GM12878 (cell line): ENCODE measurements around the gene SLC38A1. TPM values are rescaled to one million over a fixed set of nuclear protein-coding genes. Genes with fewer than 3 reads are reported as not detected.

Experiments used
- ATAC-seq: fragments of 200-7000 bp; cut with Tn5 transposase; 3 replicates; pipeline ENCODE4 v1.9.1; 2020; ENCODE audit warnings: mild to moderate bottlenecking, moderate library complexity
- BruUV-seq: library from RNA; stranded (reverse); fragments of 400-500 nt; replicated peaks from 2 replicates; lab custom pipeline; 2021; lab: Mats Ljungman, UMichigan
- CTCF ChIA-PET: fragments of 300-600 bp; sonication (Branson Sonifier 250); formaldehyde crosslinking; extraction: SDS; loops from one replicate; lab custom pipeline; 2021; ENCODE audit warnings: inconsistent platforms; lab: Yijun Ruan, JAX
- POLR2A ChIA-PET: fragments of 350-600 bp; formaldehyde crosslinking; extraction: SDS; loops from one replicate; lab custom pipeline; 2021; ENCODE audit warnings: inconsistent platforms; lab: Charles Lee
- RAD21 ChIA-PET: fragments of 300-600 bp; sonication (Branson Sonifier 250); formaldehyde crosslinking; loops from one replicate; lab custom pipeline; 2023; ENCODE audit warnings: antibody characterized with exemption; ENCODE audit not compliant: unreplicated experiment; lab: Charles Lee
- SMC1A ChIA-PET: fragments of 300-600 bp; sonication (Branson Sonifier 250); formaldehyde crosslinking; loops from one replicate; lab custom pipeline; 2023; ENCODE audit not compliant: unreplicated experiment, uncharacterized antibody; lab: Charles Lee
- DNase-seq: peaks from one replicate; pipeline ENCODE4 v3.0.0-alpha.2; 2011; ENCODE audit warnings: low read depth, low spot score
- FAIRE-seq: peaks from 3 replicates; lab custom pipeline; 2011; peaks lifted over from hg19 to GRCh38; lab: Jason Lieb, UNC
- H2AFZ ChIP-seq: 2 replicates; pipeline ENCODE4 v1.6.0; 2011; ENCODE audit warnings: low read depth, low read length, control low read depth; ENCODE audit not compliant: control insufficient read depth
- H3K27ac ChIP-seq: 2 replicates; pipeline ENCODE4 v1.5.1; 2011; ENCODE audit warnings: control low read depth; ENCODE audit not compliant: control insufficient read depth, insufficient read depth
- H3K27me3 ChIP-seq, 2 experiments: replicated peaks in 1 of 2; 2 replicates each; pipeline versions ENCODE4 v1.6.0 to v1.6.1; 2011; ENCODE audit warnings: low read length in 1 of 2; ENCODE audit not compliant: control insufficient read depth in 2 of 2, insufficient read depth in 2 of 2
- H3K36me3 ChIP-seq, 2 experiments: 2 replicates each; pipeline ENCODE4 v1.5.1; 2011; ENCODE audit warnings: low read length in 1 of 2; ENCODE audit not compliant: control insufficient read depth in 2 of 2, insufficient read depth in 2 of 2
- H3K4me1 ChIP-seq: 2 replicates; pipeline ENCODE4 v1.6.1; 2011; ENCODE audit warnings: mild to moderate bottlenecking, low read length, moderate library complexity, mixed read lengths; ENCODE audit not compliant: control insufficient read depth, insufficient read depth
- H3K4me2 ChIP-seq: 2 replicates; pipeline ENCODE4 v1.6.0; 2011; ENCODE audit warnings: control low read depth; ENCODE audit not compliant: control insufficient read depth, insufficient read depth
- H3K4me3 ChIP-seq: fragments of 200-600 bp; sonication (generic); 2 replicates; pipeline ENCODE4 v1.5.1; 2016
- H3K79me2 ChIP-seq: 2 replicates; pipeline ENCODE4 v1.6.0; 2011; ENCODE audit warnings: low read length; ENCODE audit not compliant: control insufficient read depth, insufficient read depth
- H3K9ac ChIP-seq: 2 replicates; pipeline ENCODE4 v1.8.0; 2011; ENCODE audit warnings: low read length, control low read depth, mixed read lengths; ENCODE audit not compliant: control insufficient read depth, insufficient read depth
- H3K9me3 ChIP-seq: replicated peaks from 3 replicates; pipeline ENCODE4 v1.5.1; 2011; ENCODE audit warnings: mild to moderate bottlenecking, low read length; ENCODE audit not compliant: control insufficient read depth, insufficient read depth
- H4K20me1 ChIP-seq: 2 replicates; pipeline ENCODE4 v1.6.0; 2011; ENCODE audit not compliant: control insufficient read depth, insufficient read depth
- BHLHE40 ChIP-seq, 2 experiments: fragments of 450-650 bp in 1 of 2; IDR thresholded peaks; 2 replicates each; pipeline ENCODE4 v1.6.1; 2011 to 2017; ENCODE audit warnings: low read depth in 2 of 2, borderline replicate concordance in 1 of 2, improper control_type of control experiment in 1 of 2, low read length in 1 of 2, mild to moderate bottlenecking in 1 of 2
- BRCA1 ChIP-seq: IDR thresholded peaks from 2 replicates; pipeline ENCODE4 v1.6.1; 2011; ENCODE audit warnings: low read depth, low read length, improper control_type of control experiment
- CBX3 ChIP-seq: fragments of 200-600 bp; sonication (generic); IDR thresholded peaks from 2 replicates; pipeline ENCODE4 v1.6.1; 2016; ENCODE audit warnings: low read depth, borderline replicate concordance
- CHD1 ChIP-seq: IDR thresholded peaks from 2 replicates; pipeline ENCODE4 v1.6.1; 2012; ENCODE audit warnings: low read depth, low read length, improper control_type of control experiment
- FOXK2 ChIP-seq: fragments of 450-650 bp; IDR thresholded peaks from 2 replicates; pipeline ENCODE4 v1.6.1; 2017; ENCODE audit warnings: mild to moderate bottlenecking, moderate library complexity
- MYC ChIP-seq: IDR thresholded peaks from 2 replicates; pipeline ENCODE4 v1.6.1; 2011; ENCODE audit warnings: mild to moderate bottlenecking, low read length, moderate library complexity, inconsistent platforms; ENCODE audit not compliant: insufficient read depth, insufficient replicate concordance, insufficient read length, severe bottlenecking
- NFYB ChIP-seq: IDR thresholded peaks from 2 replicates; pipeline ENCODE4 v1.6.1; 2011; ENCODE audit warnings: low read depth, mild to moderate bottlenecking, low read length, improper control_type of control experiment, moderate library complexity; ENCODE audit not compliant: insufficient read depth
- PAX5 ChIP-seq: IDR thresholded peaks from 2 replicates; pipeline ENCODE4 v1.6.1; 2011; ENCODE audit warnings: low read depth, low read length, borderline replicate concordance
- POLR2A ChIP-seq: IDR thresholded peaks from 2 replicates; pipeline ENCODE4 v1.6.1; 2011; ENCODE audit warnings: low read depth, mild to moderate bottlenecking, low read length
- RAD51 ChIP-seq: fragments of 450-650 bp; IDR thresholded peaks from 2 replicates; pipeline ENCODE4 v1.6.1; 2016; ENCODE audit warnings: moderate library complexity, mild to moderate bottlenecking, inconsistent platforms
- SUZ12 ChIP-seq: fragments of 200-600 bp; sonication (generic); IDR thresholded peaks from one replicate; pipeline ENCODE4 v1.6.1; 2018; ENCODE audit warnings: antibody characterized with exemption, mild to moderate bottlenecking; ENCODE audit not compliant: unreplicated experiment
- TARDBP ChIP-seq: IDR thresholded peaks from 2 replicates; pipeline ENCODE4 v1.6.1; 2016; ENCODE audit warnings: borderline replicate concordance
- TCF7 ChIP-seq: IDR thresholded peaks from 2 replicates; pipeline ENCODE4 v1.6.1; 2014; ENCODE audit warnings: antibody characterized with exemption, borderline replicate concordance
- WGBS: methylation state at CpG from one replicate; pipeline ENCODE4 v1.1.6; 2016; ENCODE audit warnings: low lambda C conversion rate; ENCODE audit not compliant: insufficient replicate concordance, insufficient coverage; ENCODE audit errors: missing lambda C conversion rate; 5-methylcytosine and 5-hydroxymethylcytosine counted together
- in situ Hi-C: fragments of 300-500 bp; cut with MboI; formaldehyde crosslinking; loops from 9 replicates; pipeline ENCODE4 v1.14.3; 2018; ENCODE audit warnings: mixed read lengths
- intact Hi-C: fragments of 100-400 bp; cut with micrococcal nuclease; formaldehyde crosslinking; loops from one replicate; pipeline ENCODE4 v1.14.2; 2022; ENCODE audit not compliant: unreplicated experiment
- polyA plus RNA-seq, 11 experiments: library from polyadenylated mRNA; depleted of rRNA in 4 of 11; unstranded in 6 of 11; stranded (reverse) in 5 of 11; fragments of >200 nt; fragmentation: Nextera tagmentation in 4 of 11; fragmentation: Illumina TruSeq in 1 of 11; extraction: Ambion mirVana in 4 of 11; extraction: Trizol in 1 of 11; gene quantifications; 1 replicate in 1 of 11; 2 replicates in 10 of 11; pipeline versions ENCODE4 v1.2.1 to v1.2.3, GENCODE V29; 2011 to 2016; ENCODE audit warnings: inconsistent platforms in 2 of 11, missing spikeins in 2 of 11, low read depth in 1 of 11
- total RNA-seq, 4 experiments: library from RNA; depleted of rRNA in 3 of 4; stranded (reverse); fragments of >200 nt in 3 of 4; fragmentation: Illumina TruSeq in 1 of 4; extraction: Trizol in 1 of 4; gene quantifications; 2 replicates each; pipeline versions ENCODE4 v1.2.1 to v1.2.3, GENCODE V29; 2013 to 2021

SLC38A1 gene
- total and polyA plus RNA-seq, 10 of the 15 experiments (the other 5 are each of a cell fraction or from before 2014, with no cell fraction given), result 38.1 to 191 (median 144) TPM

- H3K36me3 ChIP-seq, result no peaks in the 10 kb centered on the region
- H3K9me3 ChIP-seq, result no peaks in the 10 kb centered on the region
- DNase-seq, result no peak
- SMC1A ChIA-PET, result interaction anchor here (4.3 kb wide), 1 partner anchor 144 kb away, joined by 42 read pairs; no protein-coding TSS in a partner anchor
- CTCF ChIA-PET, result interaction anchor here (0.8 to 6.5 kb wide), 4 partner anchors 14 to 174 kb away, joined by 3 to 102 read pairs (median 4); no protein-coding TSS in a partner anchor
- no peaks in the 10 kb centered on the region for H4K20me1 ChIP-seq
- RAD21 ChIA-PET, result interaction anchor here (1.5 kb wide), 1 partner anchor 144 kb away, joined by 8 read pairs; no protein-coding TSS in a partner anchor
- H3K4me3 ChIP-seq, result no peak overlapping the region
- intact Hi-C loops, result no loop called here
- H3K27me3 ChIP-seq, result no peaks in the 10 kb centered on the region
- no peak overlapping the region for H2AFZ ChIP-seq
- H3K79me2 ChIP-seq, result no peaks in the 10 kb centered on the region
- no peaks in the 10 kb centered on the region for H3K4me1 ChIP-seq
- POLR2A ChIA-PET, result no interaction called here
- no TSS peak for BruUV-seq
- H3K4me2 ChIP-seq, result no peak overlapping the region
- H3K27ac ChIP-seq, result no peak overlapping the region
- 26% methylated on average over 2 of the region's 2 CpGs for WGBS
- TF ChIP-seq CHD1, result no peak
- TF ChIP-seq TARDBP, result no peak
- in situ Hi-C loops, result no loop called here
- H3K9ac ChIP-seq, result no peak overlapping the region
- FAIRE-seq, result no peak
- no peak for ATAC-seq
These were observed 29.4 kb upstream of the SLC38A1 start for GRCh38 chr12:46298261-46298660.

GRCh38 chr12:46296822-46297221 is 28.0 kb upstream of the SLC38A1 start:
- POLR2A ChIA-PET, result no interaction called here
- in situ Hi-C loops, result no loop called here
- Histone ChIP-seq H3K36me3 (no peaks in the 10 kb centered on the region), H3K9me3 (no peaks in the 10 kb centered on the region; the same call in 2 of the 3 replicates), H3K4me1 (no peaks in the 10 kb centered on the region), H3K27ac (no peak overlapping the region), H3K9ac (no peak overlapping the region), H3K4me2 (no peak overlapping the region), H4K20me1 (no peaks in the 10 kb centered on the region), H2AFZ (no peak overlapping the region), H3K4me3 (no peak overlapping the region), H3K79me2 (no peaks in the 10 kb centered on the region), H3K27me3 (no peaks in the 10 kb centered on the region)
- ATAC-seq, result no peak
- intact Hi-C loops, result no loop called here
- no peak for FAIRE-seq
- CTCF ChIA-PET, result interaction anchor here (0.8 to 1.0 kb wide), 2 partner anchors 142 to 172 kb away, joined by 4 to 6 read pairs; no protein-coding TSS in a partner anchor
- SMC1A ChIA-PET, result interaction anchor here (1.2 kb wide), 1 partner anchor 26 kb away, joined by 3 read pairs; no protein-coding TSS in a partner anchor
- TF ChIP-seq CBX3, result no peak
- TF ChIP-seq POLR2A, result no peak
- no peak for TF ChIP-seq TARDBP
- no peak for TF ChIP-seq RAD51
- TF ChIP-seq PAX5, result no peak
- no peak for TF ChIP-seq SUZ12
- TF ChIP-seq TCF7, result no peak
- no peak for TF ChIP-seq BRCA1
- TF ChIP-seq BHLHE40 (IDR thresholded peaks at IDR 0.05; ENCODE audit: borderline replicate concordance in 1 of 2, low read depth in 2 of 2, low read length in 1 of 2), result no peak
- no peak for TF ChIP-seq NFYB
- no peak for TF ChIP-seq MYC
- TF ChIP-seq FOXK2, result no peak
- RAD21 ChIA-PET, result interaction anchor here (1.1 kb wide), 1 partner anchor 143 kb away, joined by 3 read pairs; no protein-coding TSS in a partner anchor
- no peak for DNase-seq
- 30% methylated on average over 4 of the region's 4 CpGs for WGBS
- BruUV-seq, result no TSS peak
